Measurements from ENCODE around the gene CNNM3.

The CNNM3 gene

GRCh38 chr2:96866149-96866548, 50.1 kb downstream of the CNNM3 start:
- DNase-seq, result no peak

GRCh38 chr2:96866586-96866985, 50.5 kb downstream of the CNNM3 start:
- DNase-seq, result no peak

GRCh38 chr2:96866986-96867755, 51.1 kb downstream of the CNNM3 start:
- DNase-seq, result no peak

GRCh38 chr2:96867756-96868554, 51.9 kb downstream of the CNNM3 start:
- no peak for DNase-seq

GRCh38 chr2:96868555-96869280, 52.6 kb downstream of the CNNM3 start:
- no peak for DNase-seq

GRCh38 chr2:96869281-96869821, 53.3 kb downstream of the CNNM3 start:
- no peak for DNase-seq

- no peak for DNase-seq
Observed at GRCh38 chr2:96869822-96870625, 54.0 kb downstream of the CNNM3 start, which contains the start of gene SEMA4C. Gene SEMA4C, minus strand, starts transcription at chr2:96870080. Its CDS starts 2,194 bp downstream, at chr2:96867886.

- no peak for DNase-seq
Observed at GRCh38 chr2:96870626-96871255, 54.7 kb downstream of the CNNM3 start.

- no peak for DNase-seq
Observed at GRCh38 chr2:96872591-96873349, 56.7 kb downstream of the CNNM3 start.

GRCh38 chr2:96873651-96874096, 57.6 kb downstream of the CNNM3 start:
- no peak for DNase-seq

- no peak for DNase-seq
Observed at GRCh38 chr2:96874198-96874831, 58.2 kb downstream of the CNNM3 start.

GRCh38 chr2:96875498-96876268, 59.6 kb downstream of the CNNM3 start:
- no peak for DNase-seq

GRCh38 chr2:96876269-96877041, 60.4 kb downstream of the CNNM3 start:
- DNase-seq, result no peak

- DNase-seq, result no peak
Observed at GRCh38 chr2:96877042-96877451, 61.0 kb downstream of the CNNM3 start.

GRCh38 chr2:96877631-96878092, 61.6 kb downstream of the CNNM3 start:
- DNase-seq, result no peak

- DNase-seq, result no peak
Observed at GRCh38 chr2:96878171-96878570, 62.1 kb downstream of the CNNM3 start.

GRCh38 chr2:96878796-96879544, 62.9 kb downstream of the CNNM3 start:
- DNase-seq, result no peak

GRCh38 chr2:96879545-96880040, 63.5 kb downstream of the CNNM3 start:
- no peak for DNase-seq
